Sciatic nerve (tissue), 2 donors: ENCODE measurements around the gene NLRP3. TPM values are rescaled to one million over a fixed set of nuclear protein-coding genes. Genes with fewer than 3 reads are reported as not detected.
"Not testable (repeated sequence)": the region's sequence is repeated elsewhere in the genome, so short reads cannot be mapped to it uniquely, and the experiment has no call there.

Source experiments
- ATAC-seq: fragments of 200-7000 bp; cut with Tn5 transposase; one replicate; pipeline ENCODE4 v1.9.1; 2020; ENCODE audit warnings: mild to moderate bottlenecking, moderate library complexity
- DNase-seq: peaks from one replicate; pipeline ENCODE4 v3.0.0-alpha.2; 2020; ENCODE audit warnings: low spot score
- intact Hi-C: fragments of 100-400 bp; cut with DNase I; formaldehyde crosslinking; loops from one replicate; pipeline ENCODE4 v1.14.2; 2022
- total RNA-seq: library from RNA; stranded (reverse); fragmentation: NEBNext Ultra II Directional; extraction: Animal tissue kit (Norgen Biotek cat#: 25700); gene quantifications from one replicate; pipeline ENCODE4 v1.2.1, GENCODE V29; 2021
- donor health status: DM: no; HTN: no; CAD: no.
- donor health status: DM: no; HTN: no; CAD: no.

The NLRP3 gene
- total RNA-seq, 1 donor from 2014 or later, result 6.6 TPM

GRCh38 chr1:247456914-247457639 lies 41.1 kb downstream of the NLRP3 start:
- intact Hi-C loops, result no loop called here
- no peak for DNase-seq
- peak; percentile 45 for ATAC-seq

GRCh38 chr1:247459507-247459906 lies 43.5 kb downstream of the NLRP3 start:
- no peak for ATAC-seq
- intact Hi-C loops, result no loop called here
- DNase-seq, result no peak

- intact Hi-C loops, result no loop called here
- no peak for DNase-seq
- ATAC-seq, result no peak
Measured at GRCh38 chr1:247465796-247466195, 49.8 kb downstream of the NLRP3 start.

GRCh38 chr1:247467129-247467528 lies 51.2 kb downstream of the NLRP3 start:
- ATAC-seq, result no peak
- intact Hi-C loops, result no loop called here
- no peak for DNase-seq

- DNase-seq, result no peak
- intact Hi-C loops, result no loop called here
- ATAC-seq, result no peak
Measured at GRCh38 chr1:247468481-247469140, 52.6 kb downstream of the NLRP3 start.

- intact Hi-C loops, result no loop called here
- ATAC-seq (no peak), DNase-seq (no peak)
Measured at GRCh38 chr1:247469141-247469535, 53.2 kb downstream of the NLRP3 start.

- ATAC-seq, DNase-seq, intact Hi-C loops: not testable (repeated sequence)
Measured at GRCh38 chr1:247470942-247471429, 55.0 kb downstream of the NLRP3 start.

- ATAC-seq, result no peak
- intact Hi-C loops, result no loop called here
- DNase-seq, result no peak
Measured at GRCh38 chr1:247471445-247472016, 55.6 kb downstream of the NLRP3 start.

- ATAC-seq (no peak), DNase-seq (no peak)
- intact Hi-C loops, result no loop called here
Measured at GRCh38 chr1:247472035-247472434, 56.1 kb downstream of the NLRP3 start.

- DNase-seq, result no peak
- intact Hi-C loops, result no loop called here
- ATAC-seq, result no peak
Measured at GRCh38 chr1:247474367-247474766, 58.4 kb downstream of the NLRP3 start.

- ATAC-seq (no peak), DNase-seq (no peak)
- intact Hi-C loops, result no loop called here
Measured at GRCh38 chr1:247475793-247476192, 59.8 kb downstream of the NLRP3 start.

- ATAC-seq, intact Hi-C loops, DNase-seq: not testable (repeated sequence)
Measured at GRCh38 chr1:247476328-247477058, 60.5 kb downstream of the NLRP3 start.

- no peak for ATAC-seq
- intact Hi-C loops, result no loop called here
- no peak for DNase-seq
Measured at GRCh38 chr1:247482747-247483146, 66.8 kb downstream of the NLRP3 start.

- intact Hi-C loops, result no loop called here
- no peak for DNase-seq
- ATAC-seq, result peak; percentile 84
Measured at GRCh38 chr1:247487057-247487456, 71.1 kb downstream of the NLRP3 start.

GRCh38 chr1:247491328-247491727 lies 75.4 kb downstream of the NLRP3 start:
- ATAC-seq (no peak), DNase-seq (no peak)
- intact Hi-C loops, result no loop called here

- ATAC-seq, result no peak
- intact Hi-C loops, result no loop called here
Measured at GRCh38 chr1:247493106-247493505, 77.1 kb downstream of the NLRP3 start.

GRCh38 chr1:247494767-247495166 lies 78.8 kb downstream of the NLRP3 start:
- intact Hi-C loops, result no loop called here
- DNase-seq, result no peak
- ATAC-seq, result no peak

More at GRCh38 chr1:247493106-247493505, 77.1 kb downstream of the NLRP3 start:
- DNase-seq, result no peak

- intact Hi-C loops, result no loop called here
- no peak for ATAC-seq
Measured at GRCh38 chr1:247496581-247497285, 80.8 kb downstream of the NLRP3 start.

More at GRCh38 chr1:247496581-247497285, 80.8 kb downstream of the NLRP3 start:
- DNase-seq, result no peak
